ENCODE measurements around the gene CAPN9. TPM values are rescaled to one million over a fixed set of nuclear protein-coding genes. Genes with fewer than 3 reads are reported as not detected.

Gene CAPN9
- total and polyA plus RNA-seq, 2 donors from 2014 or later: 0.41 TPM; not detected in 1

GRCh38 chr1:230819976-230820375 is 72.8 kb downstream of the CAPN9 start:
- DNase-seq: no peak

DNA sequence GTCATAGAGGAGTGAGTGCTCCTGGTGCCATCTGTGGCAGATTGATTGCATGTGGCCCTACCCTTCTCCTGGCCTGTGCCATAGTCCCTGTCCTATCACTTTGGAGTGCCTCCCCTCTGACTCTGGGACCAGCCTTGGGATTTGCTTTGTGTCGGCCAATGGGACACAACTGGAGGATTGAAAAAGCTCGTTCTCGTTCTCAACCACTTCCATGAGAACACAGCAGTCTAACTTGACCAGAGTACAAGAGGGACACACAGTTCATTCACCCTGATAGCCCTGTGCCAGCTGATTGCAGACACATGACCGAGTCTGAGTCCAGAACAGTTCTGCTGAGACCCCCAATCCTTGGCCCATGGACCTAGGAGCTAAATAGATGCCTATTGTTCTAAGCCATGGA is 73.4 kb downstream of the CAPN9 start:
- intact Hi-C loops (cut with DNase I): no loop called here
- no peaks in the 10 kb centered on the region for H3K27me3 ChIP-seq (ENCODE audit: control insufficient read depth, insufficient read depth, low read length)
- TF ChIP-seq CTCF (IDR thresholded peaks at IDR 0.05; ENCODE audit: borderline replicate concordance, extremely low read depth, insufficient read depth): no peak
- no peak overlapping the region for H3K4me3 ChIP-seq (ENCODE audit: low read length in 3 of 3)
- FAIRE-seq: no peak
- H3K9me3 ChIP-seq (ENCODE audit: control insufficient read depth in 2 of 3, insufficient read depth in 1 of 3, low read length in 3 of 3): no peaks in the 10 kb centered on the region
- DNase-seq: no peak
- no peak overlapping the region for H3K9ac ChIP-seq (ENCODE audit: low read length in 3 of 3)
- H3K27ac ChIP-seq (ENCODE audit: low read depth in 2 of 2, low read length in 2 of 2): no peak overlapping the region
- H3K36me3 ChIP-seq (ENCODE audit: control insufficient read depth in 2 of 3, insufficient read depth in 3 of 3, low read length in 3 of 3): no peaks in the 10 kb centered on the region
- no peaks in the 10 kb centered on the region for H3K4me1 ChIP-seq (ENCODE audit: control insufficient read depth in 2 of 3, insufficient read depth in 2 of 3, low read depth in 1 of 3, low read length in 3 of 3)

More at GRCh38 chr1:230819976-230820375, 72.8 kb downstream of the CAPN9 start:
- no peak for FAIRE-seq
- Histone ChIP-seq H3K9me3 (ENCODE audit: control insufficient read depth in 2 of 3, insufficient read depth in 1 of 3, low read length in 3 of 3) (no peaks in the 10 kb centered on the region), H3K27ac (ENCODE audit: low read depth in 2 of 2, low read length in 2 of 2) (no peak overlapping the region), H3K36me3 (ENCODE audit: control insufficient read depth in 2 of 3, insufficient read depth in 3 of 3, low read length in 3 of 3) (no peaks in the 10 kb centered on the region), H3K27me3 (ENCODE audit: control insufficient read depth, insufficient read depth, low read length) (no peaks in the 10 kb centered on the region), H3K4me3 (ENCODE audit: low read length in 3 of 3) (no peak overlapping the region), H3K9ac (ENCODE audit: low read length in 3 of 3) (no peak overlapping the region), H3K4me1 (ENCODE audit: control insufficient read depth in 2 of 3, insufficient read depth in 2 of 3, low read depth in 1 of 3, low read length in 3 of 3) (no peaks in the 10 kb centered on the region)
- TF ChIP-seq CTCF (IDR thresholded peaks at IDR 0.05; ENCODE audit: borderline replicate concordance, extremely low read depth, insufficient read depth): no peak
- intact Hi-C loops (cut with DNase I): no loop called here

- no peak overlapping the region for H3K4me3 ChIP-seq (ENCODE audit: low read length in 3 of 3)
- no peak for TF ChIP-seq CTCF (IDR thresholded peaks at IDR 0.05; ENCODE audit: borderline replicate concordance, extremely low read depth, insufficient read depth)
- DNase-seq (no peak), FAIRE-seq (no peak)
- H3K27me3 ChIP-seq (ENCODE audit: control insufficient read depth, insufficient read depth, low read length): no peaks in the 10 kb centered on the region
- H3K36me3 ChIP-seq (ENCODE audit: control insufficient read depth in 2 of 3, insufficient read depth in 3 of 3, low read length in 3 of 3): no peaks in the 10 kb centered on the region
- no peak overlapping the region for H3K9ac ChIP-seq (ENCODE audit: low read length in 3 of 3)
- intact Hi-C loops (cut with DNase I): no loop called here
- no peaks in the 10 kb centered on the region for H3K9me3 ChIP-seq (ENCODE audit: control insufficient read depth in 2 of 3, insufficient read depth in 1 of 3, low read length in 3 of 3)
- no peak overlapping the region for H3K27ac ChIP-seq (ENCODE audit: low read depth in 2 of 2, low read length in 2 of 2)
- peaks cover 0 to 4% (median 0%) of the 10 kb centered on the region in 3 donors for H3K4me1 ChIP-seq (ENCODE audit: control insufficient read depth in 2 of 3, insufficient read depth in 2 of 3, low read depth in 1 of 3, low read length in 3 of 3)
These were observed 74.2 kb downstream of the CAPN9 start for GRCh38 chr1:230821346-230821745.

- FAIRE-seq: no peak
- Histone ChIP-seq H3K4me3 (ENCODE audit: low read length in 3 of 3) (no peak overlapping the region), H3K4me1 (ENCODE audit: control insufficient read depth in 2 of 3, insufficient read depth in 2 of 3, low read depth in 1 of 3, low read length in 3 of 3) (peaks cover 0 to 4% (median 0%) of the 10 kb centered on the region in 3 donors), H3K27ac (ENCODE audit: low read depth in 2 of 2, low read length in 2 of 2) (no peak overlapping the region), H3K9me3 (ENCODE audit: control insufficient read depth in 2 of 3, insufficient read depth in 1 of 3, low read length in 3 of 3) (no peaks in the 10 kb centered on the region), H3K36me3 (ENCODE audit: control insufficient read depth in 2 of 3, insufficient read depth in 3 of 3, low read length in 3 of 3) (no peaks in the 10 kb centered on the region), H3K27me3 (ENCODE audit: control insufficient read depth, insufficient read depth, low read length) (no peaks in the 10 kb centered on the region), H3K9ac (ENCODE audit: low read length in 3 of 3) (no peak overlapping the region)
- TF ChIP-seq CTCF (IDR thresholded peaks at IDR 0.05; ENCODE audit: borderline replicate concordance, extremely low read depth, insufficient read depth): no peak
- intact Hi-C loops (cut with DNase I): no loop called here
- DNase-seq: peak in 2 of 5 donors; percentile 22 to 80
These were observed 74.9 kb downstream of the CAPN9 start for GRCh38 chr1:230822092-230822581.
